NCI-H1105 treated with DMSO at 0.1 percent for 48 hours (cell line): ENCODE data around the gene GNL3.
A peak's percentile ranks its signal among the peaks of the same experiment; 100 is the strongest.

Experiments
- DNase-seq: peaks from one replicate; lab custom pipeline; 2025; lab: John Stamatoyannopoulos, UW

Gene GNL3

DNA sequence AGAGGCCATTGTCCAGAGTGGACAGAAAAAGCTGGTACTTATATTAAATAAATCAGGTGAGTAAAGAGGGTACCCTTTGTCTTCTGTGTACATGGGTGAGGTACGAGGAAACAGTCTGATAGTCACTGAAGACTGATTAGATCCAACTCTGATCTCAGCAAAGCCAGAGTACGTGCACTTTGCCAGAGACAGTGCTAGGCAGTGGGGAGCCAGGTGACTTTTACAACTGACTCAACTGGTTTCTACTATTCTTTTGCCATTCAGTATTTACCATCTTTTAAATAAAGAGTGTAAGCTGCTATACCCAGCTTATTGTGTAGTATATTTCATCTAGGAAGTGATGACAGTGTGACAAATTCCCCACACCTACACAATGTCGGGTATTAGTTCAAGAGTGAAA is 3.3 kb downstream of the GNL3 start:
- no peak for DNase-seq

DNA sequence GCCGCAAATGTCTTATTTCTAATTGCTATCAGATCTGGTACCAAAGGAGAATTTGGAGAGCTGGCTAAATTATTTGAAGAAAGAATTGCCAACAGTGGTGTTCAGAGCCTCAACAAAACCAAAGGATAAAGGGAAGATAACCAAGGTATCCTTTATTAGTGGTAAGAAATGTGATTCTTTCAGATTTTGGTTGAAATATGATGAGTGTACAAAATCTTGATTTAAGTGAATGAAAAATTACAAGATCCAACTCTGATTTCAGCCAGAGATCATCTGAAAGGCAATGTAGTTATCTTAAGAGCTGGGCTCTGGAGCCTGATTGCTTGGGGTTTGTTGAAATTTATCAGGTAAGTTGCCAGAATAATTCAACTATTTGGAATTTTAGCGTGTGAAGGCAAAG is 4.7 kb downstream of the GNL3 start:
- no peak for DNase-seq

DNA sequence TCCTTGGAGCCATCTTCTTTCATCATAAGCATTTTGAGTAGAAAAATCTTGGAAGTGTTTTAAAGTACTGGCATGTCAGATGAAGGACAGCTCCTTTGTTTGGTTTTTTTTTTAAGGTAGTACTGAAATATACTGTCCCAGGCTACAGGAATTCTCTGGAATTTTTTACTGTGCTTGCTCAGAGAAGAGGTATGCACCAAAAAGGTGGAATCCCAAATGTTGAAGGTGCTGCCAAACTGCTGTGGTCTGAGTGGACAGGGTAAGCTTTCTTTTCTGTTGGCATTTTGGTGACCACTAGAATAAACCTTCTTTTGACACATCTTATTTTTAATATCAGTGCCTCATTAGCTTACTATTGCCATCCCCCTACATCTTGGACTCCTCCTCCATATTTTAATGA is 7.2 kb downstream of the GNL3 start:
- no peak for DNase-seq

DNA sequence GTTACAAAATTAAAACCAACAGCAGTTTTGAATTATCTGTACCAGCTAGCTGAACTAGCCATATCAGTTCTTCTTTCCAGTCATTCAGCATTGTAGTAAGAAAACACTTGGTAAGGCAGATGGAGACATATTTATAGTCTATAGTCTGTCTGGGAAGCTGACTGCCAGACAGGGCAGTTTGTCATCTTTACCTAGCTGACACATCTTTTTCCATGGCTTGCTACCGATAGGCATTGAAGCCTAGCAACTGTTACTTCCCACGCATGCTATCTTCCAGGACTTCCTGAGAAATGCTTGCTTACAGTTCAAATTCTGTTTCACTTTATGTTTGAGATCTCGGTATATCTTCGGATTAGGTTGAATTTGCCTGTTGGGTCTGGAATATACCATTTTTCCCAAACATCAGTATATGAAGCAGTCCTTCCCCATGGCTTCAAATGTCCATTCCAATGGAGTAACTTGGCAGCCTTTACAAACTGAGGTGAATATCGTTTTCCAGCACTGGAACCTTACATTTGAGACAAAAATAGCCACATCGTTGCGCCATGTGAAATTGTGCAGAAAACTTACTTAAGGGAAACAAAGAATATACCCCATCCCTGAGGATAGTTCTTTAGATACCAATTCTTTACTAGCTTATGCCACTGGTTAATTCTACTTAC is 8.8 kb downstream of the GNL3 start:
- DNase-seq, result no peak

DNA sequence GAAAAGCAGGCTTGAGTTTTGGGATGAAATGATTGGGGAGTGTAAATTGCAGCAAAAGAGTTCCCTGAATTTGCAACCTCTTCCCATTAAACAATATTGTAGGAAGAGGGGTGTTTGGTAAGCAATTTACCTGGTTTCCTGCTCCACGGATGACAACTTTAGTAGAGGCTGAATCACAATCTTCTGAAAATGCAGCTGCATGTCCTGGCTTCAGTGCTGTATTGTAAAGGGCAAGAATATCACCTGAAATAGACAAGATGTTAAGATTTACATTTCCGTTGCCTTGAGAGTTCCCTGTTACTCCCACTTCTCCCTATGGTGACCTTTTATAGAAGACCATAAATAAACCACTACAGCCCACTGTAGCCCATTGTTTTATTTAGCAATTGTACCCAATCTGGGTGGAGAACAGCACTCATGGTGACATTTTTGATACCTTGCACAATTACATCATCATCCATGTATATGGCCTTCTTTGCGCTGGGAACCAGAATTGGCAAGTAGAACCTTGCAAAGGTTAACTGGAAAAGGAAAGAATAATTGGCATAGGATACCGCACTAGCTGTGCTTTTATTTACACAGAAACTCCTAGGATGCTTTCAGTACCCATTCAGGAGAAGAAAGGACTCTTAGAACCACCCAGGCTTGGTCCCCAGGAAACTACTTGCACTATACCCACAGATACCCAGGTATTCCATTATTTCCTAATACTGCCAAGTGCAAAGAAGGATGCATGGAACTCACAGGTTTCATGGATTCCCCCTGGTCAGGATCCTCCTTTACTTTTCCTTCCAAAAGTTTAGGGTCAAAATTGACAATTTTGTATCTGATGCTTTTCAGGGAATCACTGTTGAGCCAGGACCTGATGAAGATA is 10.2 kb downstream of the GNL3 start:
- DNase-seq, result no peak

DNA sequence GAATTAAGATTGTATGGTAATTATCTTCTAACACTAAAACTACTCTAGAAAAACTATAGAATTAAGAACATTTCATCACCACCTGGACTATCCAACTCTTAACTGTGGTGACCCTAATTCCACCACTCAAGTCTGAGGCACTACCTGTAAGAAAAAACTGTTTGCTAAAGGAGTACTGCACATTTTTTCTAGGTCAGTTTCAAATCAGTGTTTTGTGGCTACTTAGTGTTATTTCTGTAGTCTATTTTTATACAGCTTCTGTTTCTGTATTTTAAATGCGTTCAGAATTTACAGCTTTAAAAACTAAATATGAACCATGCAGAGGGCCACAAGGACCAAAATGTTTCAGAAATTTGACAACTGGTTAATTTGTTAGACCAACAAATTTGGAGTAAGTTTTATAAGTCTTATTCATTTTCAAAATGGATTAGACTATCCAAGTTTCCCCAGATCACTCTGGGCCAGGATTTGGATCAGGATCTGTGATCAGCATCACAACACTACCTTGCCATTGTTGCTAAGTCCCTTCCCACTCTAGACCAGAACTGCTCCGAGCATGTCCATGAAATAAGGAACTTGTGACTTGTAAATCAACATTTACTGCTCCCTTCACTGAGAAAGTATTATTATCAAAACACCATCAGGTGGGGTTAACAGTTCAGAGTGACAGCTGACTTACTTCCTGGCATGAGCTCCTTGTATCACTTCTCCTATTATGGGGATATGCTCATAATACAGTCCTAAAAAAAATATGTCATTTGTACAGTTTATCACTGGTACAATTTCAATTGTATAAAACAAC is 11.2 kb downstream of the GNL3 start:
- DNase-seq, result no peak

DNA sequence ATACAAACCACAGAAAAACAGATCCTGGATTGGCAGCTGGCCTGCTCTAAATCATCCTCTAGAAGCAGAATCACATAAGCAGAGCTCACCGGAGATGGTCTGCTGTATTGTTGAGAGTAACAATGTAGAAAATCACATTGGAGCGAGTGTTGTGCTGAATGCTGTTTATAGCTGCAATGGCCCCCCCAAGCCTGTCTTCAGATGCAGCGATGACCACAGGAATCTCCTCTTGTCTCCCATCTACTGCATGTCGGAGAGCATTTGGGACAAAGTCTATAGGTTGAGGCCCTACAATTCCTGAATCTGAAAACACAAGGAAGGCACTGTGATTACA is 11.8 kb downstream of the GNL3 start:
- no peak for DNase-seq

DNA sequence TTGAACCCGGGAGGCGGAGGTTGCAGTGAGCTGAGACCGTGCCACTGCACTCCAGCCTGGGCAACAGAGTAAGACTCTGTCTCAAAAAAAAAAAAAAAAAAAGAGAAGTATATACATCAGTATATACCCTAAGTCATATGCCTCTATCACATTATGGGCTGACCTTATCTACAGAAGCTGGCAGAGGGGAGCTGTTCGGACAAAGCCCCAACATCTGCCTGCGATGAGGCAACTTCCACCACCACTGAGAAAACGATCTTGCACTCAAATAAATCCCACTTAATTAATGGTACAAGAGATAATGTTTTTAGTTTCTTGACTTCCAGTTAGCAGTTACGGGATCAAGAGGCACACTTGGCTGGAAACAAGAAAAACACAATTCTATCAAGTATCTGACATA is 17.5 kb downstream of the GNL3 start:
- DNase-seq, result no peak

DNA sequence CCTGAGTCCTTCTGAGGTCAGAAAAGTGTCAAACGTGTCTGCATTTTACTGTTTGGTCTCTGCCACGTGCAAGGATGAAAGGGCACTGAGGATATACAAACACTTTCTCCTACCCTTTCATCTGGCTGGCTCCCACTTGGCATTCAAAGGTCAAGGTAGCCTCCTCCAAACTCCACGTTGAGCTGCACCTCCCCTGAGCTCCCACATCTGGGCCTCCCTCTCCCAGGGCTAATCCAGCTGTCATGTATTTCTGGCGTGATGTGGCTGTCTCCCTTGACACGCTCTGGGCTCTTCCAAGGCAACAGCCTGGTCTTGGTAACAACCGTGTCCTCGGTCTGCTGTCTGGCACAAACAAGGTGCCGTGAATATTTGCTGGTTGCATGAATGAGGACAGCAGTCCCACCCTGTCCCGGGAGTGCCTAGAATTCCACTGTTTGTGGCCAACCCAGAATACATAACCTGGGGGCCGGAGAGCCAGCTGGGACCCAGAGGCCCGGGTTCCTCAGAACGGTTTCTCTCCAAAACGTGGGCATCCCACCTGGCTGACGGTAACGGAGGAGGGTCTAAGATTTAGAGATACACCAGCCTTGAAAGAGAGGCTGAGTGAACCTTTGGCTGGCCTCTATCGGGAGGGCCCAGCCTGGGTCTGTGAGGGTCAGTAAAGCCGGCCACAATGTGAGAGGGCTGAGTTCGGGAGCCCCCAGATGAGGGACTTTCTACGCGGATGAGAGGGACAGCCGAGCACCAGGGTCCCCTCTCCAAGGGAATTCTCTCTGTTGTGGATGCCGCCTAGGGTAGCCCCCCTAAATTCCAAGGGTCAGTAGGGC is 19.0 kb downstream of the GNL3 start:
- no peak for DNase-seq

DNA sequence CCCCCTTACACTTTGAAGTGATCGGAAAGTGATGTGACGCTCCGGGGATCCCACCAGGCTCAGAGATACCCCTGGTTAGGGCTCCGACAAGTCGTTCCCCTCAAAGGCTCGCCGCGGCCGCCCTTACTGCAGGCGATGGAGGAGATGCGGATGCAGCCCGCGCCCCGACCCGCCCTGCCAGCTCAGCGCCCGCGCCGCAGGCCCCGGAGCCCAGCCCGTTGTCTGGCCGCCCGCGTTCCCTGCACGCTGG is 19.5 kb downstream of the GNL3 start:
- no peak for DNase-seq

DNA sequence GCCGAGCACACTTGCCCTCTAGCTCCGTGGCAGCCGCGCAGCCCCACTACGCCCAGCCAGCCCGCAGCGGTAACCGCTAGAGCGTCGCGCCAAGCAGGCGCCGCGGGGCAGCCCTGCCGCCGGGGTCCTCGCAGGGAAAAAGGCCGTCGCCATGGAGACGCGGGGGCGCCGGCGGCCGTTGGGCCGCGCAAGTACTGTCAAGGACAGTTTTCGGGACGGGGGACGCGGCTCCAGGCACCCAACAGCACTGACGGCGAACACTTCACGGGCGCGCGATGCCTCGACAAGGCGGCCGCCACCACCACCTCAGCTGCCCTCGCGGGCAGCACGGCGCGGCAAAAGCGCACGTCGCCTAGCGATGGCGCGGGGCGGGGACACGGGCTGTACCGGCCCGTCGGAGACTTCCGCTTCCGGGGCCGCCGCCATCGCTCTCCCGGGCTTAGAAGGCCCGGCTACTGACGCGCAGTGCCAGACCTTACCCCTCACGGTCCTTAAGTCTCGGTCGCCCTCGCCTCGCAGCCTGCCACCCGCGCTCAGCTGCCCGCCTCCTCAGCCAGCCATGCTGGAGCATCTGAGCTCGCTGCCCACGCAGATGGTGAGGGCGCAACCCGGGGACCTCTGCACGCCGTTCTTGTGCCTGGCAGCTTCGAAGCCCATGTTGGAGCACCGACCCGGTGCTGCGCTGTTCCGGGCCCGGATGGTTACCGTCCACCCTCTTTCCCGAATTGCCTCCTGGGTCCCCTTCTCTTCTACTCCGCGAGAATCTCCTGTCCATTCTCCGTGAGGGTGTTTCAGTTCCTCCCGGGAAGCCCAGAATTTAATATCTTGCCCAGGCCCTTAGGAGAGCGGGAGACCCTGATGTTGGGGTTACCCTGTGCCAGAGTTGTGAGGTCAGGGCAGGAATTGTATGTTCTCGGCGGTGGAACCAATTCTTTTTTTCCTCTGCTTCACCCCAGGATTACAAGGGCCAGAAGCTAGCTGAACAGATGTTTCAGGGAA is 20.2 kb downstream of the GNL3 start, which contains the start of the genes GLT8D1 and SPCS1:
Gene GLT8D1 (minus strand): TSS at position 104 of the 999 bp plus-strand sequence. CDS start 5,331 bp downstream, outside the sequence.
Gene SPCS1 (plus strand): TSS at position 419 of the 999 bp plus-strand sequence. CDS start 141 bp downstream, at position 560.
- peak; percentile 61 for DNase-seq

DNA sequence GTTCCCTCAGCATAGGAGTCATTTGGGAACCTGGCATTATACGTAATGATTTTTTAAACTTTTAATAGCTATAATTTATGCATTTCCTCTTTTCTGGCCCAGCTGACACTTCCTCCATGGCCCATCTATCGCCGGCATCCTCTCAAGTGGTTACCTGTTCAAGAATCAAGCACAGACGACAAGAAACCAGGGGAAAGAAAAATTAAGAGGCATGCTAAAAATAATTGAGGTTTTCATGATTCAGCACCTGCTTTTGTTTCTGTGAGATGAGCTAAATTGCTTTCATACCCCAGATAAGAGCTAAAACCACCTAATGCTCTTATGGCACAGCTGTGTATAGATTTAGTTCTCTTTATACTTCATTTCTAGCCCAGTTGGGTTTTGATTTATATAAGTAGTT is 21.8 kb downstream of the GNL3 start:
- DNase-seq, result no peak

DNA sequence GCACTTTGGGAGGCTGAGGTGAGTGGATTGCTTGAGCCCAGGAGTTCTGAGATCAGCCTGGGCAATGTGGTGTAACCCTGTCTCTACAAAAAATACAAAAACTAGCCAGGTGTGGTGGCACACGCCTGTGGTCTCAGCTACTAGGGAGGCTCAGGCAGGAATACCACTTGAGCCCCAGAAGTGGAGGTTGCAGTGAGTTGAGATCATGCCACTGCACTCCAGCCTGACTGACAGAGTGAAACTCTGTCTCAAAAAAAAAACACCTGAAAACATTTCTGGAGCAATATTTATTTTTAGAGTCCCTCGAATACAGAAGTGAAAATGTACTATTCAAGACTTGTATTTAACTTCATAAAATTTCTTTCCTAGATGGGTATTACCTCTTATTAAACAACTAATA is 24.7 kb downstream of the GNL3 start:
- DNase-seq, result no peak

DNA sequence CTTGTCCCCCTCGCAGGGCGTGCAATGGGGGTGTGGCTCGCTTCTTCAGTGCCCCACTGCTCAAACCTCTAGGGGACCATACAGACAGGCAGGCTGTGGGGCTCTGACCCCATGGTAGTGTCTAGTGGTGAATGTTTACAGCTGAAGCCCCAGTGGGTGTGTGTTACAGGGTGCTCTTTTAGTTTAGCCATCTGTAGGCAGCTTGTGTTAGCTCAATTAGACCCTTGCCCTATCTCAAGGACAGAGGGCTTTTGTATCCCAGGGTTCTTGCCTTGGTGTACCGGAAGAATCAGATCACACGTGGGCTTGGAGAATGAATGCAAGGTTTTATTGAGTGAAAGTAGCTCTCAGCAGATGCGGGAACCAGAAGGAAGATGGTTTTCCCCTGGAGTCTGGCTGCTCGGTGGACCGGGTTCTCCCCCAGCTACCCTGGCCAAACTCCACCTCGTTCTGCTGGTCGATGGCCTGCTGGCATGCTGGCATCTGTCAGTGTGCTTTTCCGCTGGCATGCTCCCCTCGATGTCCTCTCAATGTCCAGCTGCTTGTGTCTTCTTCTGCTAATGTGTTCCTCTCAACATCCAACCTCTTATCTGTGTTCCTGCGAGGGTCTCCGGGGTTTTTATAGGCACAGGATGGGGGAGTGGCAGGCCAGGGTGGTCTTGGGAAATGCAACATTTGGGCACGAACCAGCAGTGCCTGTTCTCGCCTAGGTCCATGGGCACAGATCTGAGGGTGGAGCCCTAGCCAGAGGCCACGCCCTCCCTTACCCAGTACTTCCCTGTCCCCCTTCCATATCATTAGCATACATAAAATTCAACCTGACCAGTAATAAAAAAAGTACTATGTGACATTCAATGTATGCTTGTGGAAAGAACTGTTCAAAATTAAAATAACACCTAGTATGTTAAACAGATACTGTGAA is 26.7 kb downstream of the GNL3 start:
- DNase-seq, result no peak

DNA sequence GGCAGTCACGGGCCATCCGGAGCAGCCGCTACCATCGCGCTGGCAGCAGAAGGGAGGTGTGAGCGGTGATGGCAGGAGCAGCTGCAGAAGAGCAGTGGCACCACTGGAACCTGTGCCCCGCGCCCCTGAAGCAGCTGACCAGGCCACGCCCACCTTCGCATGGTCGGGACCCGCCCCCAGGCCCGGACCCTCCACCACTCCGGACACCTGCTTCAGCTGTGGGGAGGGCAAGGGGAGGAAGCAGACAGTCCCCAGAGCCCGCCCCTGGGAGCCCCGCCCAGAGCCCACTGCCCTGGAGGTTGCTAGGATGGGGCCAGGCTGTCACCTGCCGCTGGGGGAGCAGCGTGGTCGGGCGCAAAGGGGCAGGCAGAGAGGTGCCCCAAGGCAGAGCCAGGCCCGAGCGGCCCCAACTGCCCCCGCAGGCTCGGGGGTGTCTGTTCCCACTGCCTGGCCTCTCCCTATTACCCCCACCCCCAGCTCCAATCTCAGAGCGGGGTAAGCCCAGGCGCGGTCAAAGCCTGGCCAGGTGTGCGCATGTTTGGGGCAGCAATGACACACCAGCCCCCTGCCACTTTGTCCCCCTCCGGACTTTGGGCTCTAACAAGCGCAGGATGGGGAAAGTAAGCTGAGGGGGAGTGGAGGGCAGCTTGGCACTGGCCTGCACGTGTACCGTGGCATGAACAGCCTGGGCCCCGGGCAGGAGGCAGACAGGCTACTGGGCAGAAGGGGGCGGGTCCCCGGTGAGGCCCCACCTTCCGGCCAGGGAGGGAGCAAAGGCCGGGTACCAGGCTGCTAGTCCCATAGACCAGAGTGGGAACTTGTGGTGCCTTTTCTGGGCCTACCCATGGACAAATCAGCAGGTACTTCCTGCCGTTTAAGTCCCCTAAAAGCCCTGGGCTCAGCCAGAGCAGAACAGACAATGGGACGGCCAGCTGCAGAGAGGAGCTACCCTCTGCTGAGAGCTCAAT is 28.8 kb downstream of the GNL3 start:
- no peak for DNase-seq

DNA sequence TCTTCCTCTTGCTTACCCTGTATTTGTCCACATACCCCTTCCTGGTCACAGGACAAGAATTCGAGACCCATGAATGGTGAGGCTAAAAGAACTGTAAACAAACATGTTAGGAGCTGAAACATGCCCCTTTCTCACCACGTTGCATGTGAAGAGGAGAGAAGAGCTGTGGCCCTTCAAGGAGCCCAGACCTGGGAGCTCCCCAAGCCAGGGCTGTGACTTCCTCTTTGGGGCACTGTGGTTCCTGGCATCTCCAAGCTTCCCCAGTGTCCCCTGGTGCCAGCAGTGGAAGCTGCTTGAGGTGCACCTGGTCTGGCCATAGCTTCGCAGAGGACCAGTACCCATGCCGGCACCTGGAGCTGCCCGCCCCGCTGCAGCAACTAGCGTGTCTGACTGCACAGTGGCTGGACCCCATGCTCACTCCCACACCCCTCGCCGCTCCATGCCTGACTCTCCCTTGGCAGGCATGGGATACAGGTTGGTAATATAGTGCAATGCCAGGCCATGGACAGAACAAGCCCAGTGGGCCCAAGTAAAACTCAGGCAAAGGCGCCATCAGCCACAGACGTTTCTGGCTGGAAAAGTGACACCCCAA is 30.0 kb downstream of the GNL3 start:
- no peak for DNase-seq

DNA sequence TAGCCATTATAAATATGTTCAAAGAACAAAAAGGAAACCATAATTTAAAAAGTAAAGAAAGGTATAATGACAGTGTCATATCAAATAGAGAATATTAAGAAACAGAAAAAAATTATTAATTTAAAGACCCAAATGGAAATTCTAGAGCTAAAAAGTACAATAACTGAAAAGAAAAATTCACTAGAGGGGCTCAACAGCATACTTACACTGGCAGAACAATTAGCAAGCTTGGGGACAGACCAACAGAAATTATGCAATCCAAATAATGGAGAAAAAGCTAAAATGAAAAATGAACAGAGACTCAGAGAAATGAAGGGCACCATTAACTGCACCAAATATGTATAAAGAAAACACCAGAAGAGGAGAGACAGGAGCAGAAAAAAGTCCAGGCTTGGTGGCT is 33.8 kb downstream of the GNL3 start:
- DNase-seq, result no peak
